Neural cell (in vitro differentiated cells): ENCODE measurements around the gene TXNDC11. TPM values are rescaled to one million over a fixed set of nuclear protein-coding genes. Genes with fewer than 3 reads are reported as not detected.

Source experiments
- H2AFZ ChIP-seq: fragments of 200-600, 300-800 bp; sonication (generic), shearing (Covaris generic); 2 replicates; pipeline ENCODE4 v1.6.0; 2014; ENCODE audit warnings: low read depth, mild to moderate bottlenecking, antibody characterized with exemption, low read length, moderate library complexity
- H3F3A ChIP-seq: fragments of 200-600 bp; shearing (Covaris generic); 2 replicates; pipeline ENCODE4 v1.6.1; 2016; ENCODE audit warnings: mild to moderate bottlenecking, moderate library complexity, mixed read lengths, antibody characterized with exemption, low read length; ENCODE audit not compliant: insufficient read depth, poor library complexity, severe bottlenecking
- H3K27ac ChIP-seq: fragments of 200-600, 300-800 bp; sonication (generic), shearing (Covaris generic); 2 replicates; pipeline ENCODE4 v1.5.1; 2014; ENCODE audit warnings: mild to moderate bottlenecking, low read length, moderate library complexity
- H3K27me3 ChIP-seq: fragments of 300-800, 200-600 bp; sonication (generic), shearing (Covaris generic); 2 replicates; pipeline ENCODE4 v1.6.0; 2014; ENCODE audit warnings: mild to moderate bottlenecking, low read depth, low read length, moderate library complexity; ENCODE audit not compliant: insufficient read depth
- H3K36me3 ChIP-seq: fragments of 300-800, 200-600 bp; sonication (generic), shearing (Covaris generic); 2 replicates; pipeline ENCODE4 v1.5.1; 2014; ENCODE audit warnings: mild to moderate bottlenecking, antibody characterized with exemption, low read length, moderate library complexity; ENCODE audit not compliant: insufficient read depth
- H3K4me2 ChIP-seq: fragments of 300-800, 200-600 bp; sonication (generic), shearing (Covaris generic); 2 replicates; pipeline ENCODE4 v1.6.0; 2014; ENCODE audit warnings: mild to moderate bottlenecking, low read length
- H3K4me3 ChIP-seq: fragments of 300-800, 200-600 bp; sonication (generic), shearing (Covaris generic); 2 replicates; pipeline ENCODE4 v1.5.1; 2014; ENCODE audit warnings: mild to moderate bottlenecking, low read length, moderate library complexity
- H3K79me2 ChIP-seq: fragments of 200-600 bp; shearing (Covaris generic); replicated peaks from 2 replicates; pipeline ENCODE4 v1.6.0; 2014; ENCODE audit warnings: mild to moderate bottlenecking, low read length, moderate library complexity; ENCODE audit not compliant: insufficient read depth
- H3K9ac ChIP-seq: fragments of 300-800, 200-600 bp; sonication (generic), shearing (Covaris generic); 2 replicates; pipeline ENCODE4 v1.6.1; 2016; ENCODE audit warnings: mild to moderate bottlenecking, low read length, mixed read lengths
- H3K9me2 ChIP-seq: fragments of 200-600 bp; shearing (Covaris generic); 2 replicates; pipeline ENCODE4 v1.6.1; 2016; ENCODE audit warnings: mild to moderate bottlenecking, low read length, mixed read lengths; ENCODE audit not compliant: insufficient read depth
- H3K9me3 ChIP-seq: fragments of 200-600, 300-800 bp; sonication (generic), shearing (Covaris generic); 2 replicates; pipeline ENCODE4 v1.6.1; 2016; ENCODE audit warnings: mild to moderate bottlenecking, mixed run types, low read length, moderate library complexity, mixed read lengths
- H4K20me1 ChIP-seq: fragments of 200-600 bp; shearing (Covaris generic); 2 replicates; pipeline ENCODE4 v1.6.1; 2016; ENCODE audit warnings: mild to moderate bottlenecking, mixed run types; ENCODE audit not compliant: insufficient read depth
- CTCF ChIP-seq: fragments of 450-650 bp; IDR thresholded peaks from 2 replicates; pipeline ENCODE4 v1.5.1; 2014; ENCODE audit warnings: antibody characterized with exemption, mild to moderate bottlenecking, moderate library complexity; ENCODE audit not compliant: poor library complexity, severe bottlenecking
- EP300 ChIP-seq: fragments of 450-650 bp; conservative IDR thresholded peaks from 2 replicates; pipeline ENCODE4 v1.6.1; 2014; ENCODE audit warnings: antibody characterized with exemption, mild to moderate bottlenecking, moderate library complexity; ENCODE audit not compliant: poor library complexity, severe bottlenecking
- EZH2 ChIP-seq: fragments of 200-600, 300-800 bp; shearing (Covaris generic), sonication (generic); IDR thresholded peaks from 2 replicates; pipeline ENCODE4 v1.6.1; 2014; ENCODE audit warnings: antibody characterized with exemption, low read length, borderline replicate concordance, mild to moderate bottlenecking; ENCODE audit not compliant: insufficient read depth, poor library complexity, severe bottlenecking
- MXI1 ChIP-seq: fragments of 450-650 bp; conservative IDR thresholded peaks from 2 replicates; pipeline ENCODE4 v1.6.1; 2014; ENCODE audit warnings: antibody characterized with exemption, mild to moderate bottlenecking; ENCODE audit not compliant: poor library complexity, severe bottlenecking
- POLR2AphosphoS5 ChIP-seq: IDR thresholded peaks from 2 replicates; pipeline ENCODE4 v1.6.1; 2012
- RAD21 ChIP-seq: fragments of 450-650 bp; conservative IDR thresholded peaks from 2 replicates; pipeline ENCODE4 v1.6.1; 2014; ENCODE audit warnings: antibody characterized with exemption, mild to moderate bottlenecking, moderate library complexity
- REST ChIP-seq: IDR thresholded peaks from 2 replicates; pipeline ENCODE4 v1.6.1; 2012; ENCODE audit warnings: borderline replicate concordance
- SMC3 ChIP-seq: fragments of 450-650 bp; conservative IDR thresholded peaks from 2 replicates; pipeline ENCODE4 v1.6.1; 2014; ENCODE audit warnings: antibody characterized with exemption, mild to moderate bottlenecking, moderate library complexity; ENCODE audit not compliant: poor library complexity
- TAF1 ChIP-seq: IDR thresholded peaks from 2 replicates; pipeline ENCODE4 v1.6.1; 2012; ENCODE audit warnings: low read depth
- polyA plus RNA-seq: library from polyadenylated mRNA; depleted of rRNA; stranded (reverse); fragments of >200 nt; gene quantifications from 2 replicates; pipeline ENCODE4 v1.2.3, GENCODE V29; 2014

The TXNDC11 gene
- polyA plus RNA-seq, 1 donor from 2014 or later: 10.9 TPM

GRCh38 chr16:11636172-11636721 lies 106.4 kb downstream of the TXNDC11 start:
- Histone ChIP-seq H3K4me3 (no peak overlapping the region), H3K4me2 (no peak overlapping the region)
- TF ChIP-seq EZH2 (no peak), EP300 (no peak), SMC3 (no peak), CTCF (no peak), MXI1 (no peak)

GRCh38 chr16:11635679-11636171 lies 106.9 kb downstream of the TXNDC11 start:
- no peak overlapping the region for H3K27ac ChIP-seq
- H3K27me3 ChIP-seq: no peaks in the 10 kb centered on the region
- H3K9me3 ChIP-seq: no peaks in the 10 kb centered on the region
- H4K20me1 ChIP-seq: no peaks in the 10 kb centered on the region
- H3K79me2 ChIP-seq: no peaks in the 10 kb centered on the region
- no peaks in the 10 kb centered on the region for H3K9me2 ChIP-seq
- no peak overlapping the region for H3K4me2 ChIP-seq
- no peak overlapping the region for H2AFZ ChIP-seq
- no peaks in the 10 kb centered on the region for H3F3A ChIP-seq
- H3K4me3 ChIP-seq: no peak overlapping the region
- TF ChIP-seq EP300 (no peak), SMC3 (no peak), TAF1 (no peak), MXI1 (no peak), EZH2 (no peak), CTCF (no peak), REST (no peak), POLR2AphosphoS5 (no peak), RAD21 (no peak)
- H3K9ac ChIP-seq: no peak overlapping the region
- no peaks in the 10 kb centered on the region for H3K36me3 ChIP-seq

More at GRCh38 chr16:11636172-11636721, 106.4 kb downstream of the TXNDC11 start:
- Histone ChIP-seq H2AFZ (no peak overlapping the region), H3K9me3 (no peaks in the 10 kb centered on the region), H3K9me2 (no peaks in the 10 kb centered on the region), H3K36me3 (no peaks in the 10 kb centered on the region), H3K9ac (no peak overlapping the region), H3K27me3 (no peaks in the 10 kb centered on the region), H3K79me2 (no peaks in the 10 kb centered on the region), H3F3A (no peaks in the 10 kb centered on the region), H4K20me1 (no peaks in the 10 kb centered on the region), H3K27ac (no peak overlapping the region)
